Cardiac fibroblast (primary cell): ENCODE results near the gene SMAGP.
"Not testable (repeated sequence)": the region's sequence is repeated elsewhere in the genome, so short reads cannot be mapped to it uniquely, and the experiment has no call there.

ENCODE experiments used
- DNase-seq, 2 donors: peaks; one replicate each; pipeline versions ENCODE4 v3.0.0 to v3.0.0-alpha.2; 2010; ENCODE audit warnings: low read depth in 2 of 2
- H3K4me3 ChIP-seq, 2 donors: replicated peaks in 1 of 2; 1 replicate in 1 of 2; 2 replicates in 1 of 2; pipeline ENCODE4 v1.5.1; 2011; ENCODE audit warnings: low read depth in 2 of 2, low read length in 2 of 2, mild to moderate bottlenecking in 2 of 2, moderate library complexity in 1 of 2
- CTCF ChIP-seq: IDR thresholded peaks from one replicate; pipeline ENCODE4 v1.5.1; 2011; ENCODE audit warnings: low read depth, mild to moderate bottlenecking, low read length, inconsistent platforms

The SMAGP gene

GRCh38 chr12:51232642-51233041 lies 37.6 kb downstream of the SMAGP start:
- no peak for DNase-seq
- TF ChIP-seq CTCF: no peak
- no peak overlapping the region for H3K4me3 ChIP-seq

GRCh38 chr12:51229116-51229809 lies 41.0 kb downstream of the SMAGP start:
- DNase-seq: no peak
- H3K4me3 ChIP-seq: no peak overlapping the region
- TF ChIP-seq CTCF: no peak

- DNase-seq: no peak
- TF ChIP-seq CTCF: no peak
- no peak overlapping the region for H3K4me3 ChIP-seq
These were observed 42.3 kb downstream of the SMAGP start for GRCh38 chr12:51227962-51228361.

- DNase-seq: not testable (repeated sequence)
These were observed 43.1 kb downstream of the SMAGP start for GRCh38 chr12:51227112-51227511.

GRCh38 chr12:51225771-51226170 lies 44.4 kb downstream of the SMAGP start:
- no peak overlapping the region for H3K4me3 ChIP-seq
- DNase-seq: no peak
- TF ChIP-seq CTCF: no peak

More at GRCh38 chr12:51227112-51227511, 43.1 kb downstream of the SMAGP start:
- not testable (repeated sequence) for H3K4me3 ChIP-seq

- no peak overlapping the region for H3K4me3 ChIP-seq
- DNase-seq: no peak
- TF ChIP-seq CTCF: no peak
These were observed 45.0 kb downstream of the SMAGP start for GRCh38 chr12:51225234-51225633.

GRCh38 chr12:51224625-51225024 lies 45.6 kb downstream of the SMAGP start:
- H3K4me3 ChIP-seq: no peak overlapping the region
- no peak for DNase-seq
- TF ChIP-seq CTCF: no peak
